ENCODE data around the gene STIP1.

Gene STIP1

GRCh38 chr11:64222651-64223000 lies 36.7 kb downstream of the STIP1 start:
- no peak for DNase-seq (ENCODE audit: low spot score)

- DNase-seq (ENCODE audit: low spot score) = no peak
Measured at GRCh38 chr11:64223001-64223651, 37.2 kb downstream of the STIP1 start.

- no peak for DNase-seq (ENCODE audit: low spot score)
Measured at GRCh38 chr11:64224151-64224890, 38.4 kb downstream of the STIP1 start.

GRCh38 chr11:64224891-64225607 lies 39.1 kb downstream of the STIP1 start:
- no peak for DNase-seq (ENCODE audit: low spot score)

GRCh38 chr11:64225608-64226506 lies 39.9 kb downstream of the STIP1 start, which contains the start of the genes NUDT22 and TRPT1:
NUDT22 (plus strand) TSS chr11:64226274; CDS start chr11:64226653, 379 bp downstream.
TRPT1 (minus strand) TSS chr11:64226186; CDS start chr11:64225860, 326 bp downstream.
- peak; percentile 82 for DNase-seq (ENCODE audit: low spot score)

GRCh38 chr11:64226507-64227051 lies 40.6 kb downstream of the STIP1 start:
- DNase-seq (ENCODE audit: low spot score) = peak; percentile 78

GRCh38 chr11:64227405-64227956 lies 41.5 kb downstream of the STIP1 start:
- no peak for DNase-seq (ENCODE audit: low spot score)

GRCh38 chr11:64229090-64229743 lies 43.2 kb downstream of the STIP1 start:
- DNase-seq (ENCODE audit: low spot score) = no peak

- no peak for DNase-seq (ENCODE audit: low spot score)
Measured at GRCh38 chr11:64229744-64230170, 43.8 kb downstream of the STIP1 start.

- DNase-seq (ENCODE audit: low spot score) = peak; percentile 84
Measured at GRCh38 chr11:64230171-64230984, 44.4 kb downstream of the STIP1 start, which contains the start of gene DNAJC4. DNAJC4 (plus strand) TSS chr11:64230548; CDS start chr11:64230855, 307 bp downstream.

GRCh38 chr11:64230985-64231365 lies 45.0 kb downstream of the STIP1 start:
- no peak for DNase-seq (ENCODE audit: low spot score)

- DNase-seq (ENCODE audit: low spot score) = no peak
Measured at GRCh38 chr11:64231546-64231945, 45.6 kb downstream of the STIP1 start.

- no peak for DNase-seq (ENCODE audit: low spot score)
Measured at GRCh38 chr11:64232182-64232966, 46.4 kb downstream of the STIP1 start.

GRCh38 chr11:64232967-64233315 lies 47.0 kb downstream of the STIP1 start:
- no peak for DNase-seq (ENCODE audit: low spot score)

- peak; percentile 59 for DNase-seq (ENCODE audit: low spot score)
Measured at GRCh38 chr11:64233913-64234586, 48.1 kb downstream of the STIP1 start, which contains the start of gene VEGFB. VEGFB (plus strand) TSS chr11:64234584; CDS start chr11:64234834, 250 bp downstream.

- DNase-seq (ENCODE audit: low spot score) = peak; percentile 51
Measured at GRCh38 chr11:64234647-64235379, 48.8 kb downstream of the STIP1 start.

- no peak for DNase-seq (ENCODE audit: low spot score)
Measured at GRCh38 chr11:64235437-64236161, 49.6 kb downstream of the STIP1 start.
